HepG2 (cell line): ENCODE measurements around the gene NTMT1. TPM values are rescaled to one million over a fixed set of nuclear protein-coding genes. Genes with fewer than 3 reads are reported as not detected.

Experiments
- ATAC-seq: fragments of 200-7000 bp; cut with Tn5 transposase; 3 replicates; pipeline ENCODE4 v1.9.1; 2020; ENCODE audit warnings: mild to moderate bottlenecking, moderate library complexity
- BruUV-seq: library from RNA; stranded (reverse); fragments of 400-500 nt; replicated peaks from 2 replicates; lab custom pipeline; 2021; lab: Mats Ljungman, UMichigan
- CTCF ChIA-PET: fragments of 300-600 bp; formaldehyde crosslinking; extraction: SDS; loops from one replicate; lab custom pipeline; 2021; ENCODE audit warnings: low total read pairs, inconsistent platforms, low intra/inter-chr PET ratio; lab: Yijun Ruan, JAX
- POLR2A ChIA-PET: fragments of 350-600 bp; sonication (Branson Sonifier 250); formaldehyde crosslinking; loops from one replicate; lab custom pipeline; 2020; ENCODE audit warnings: antibody characterized with exemption, inconsistent platforms; lab: Yijun Ruan, JAX
- DNase-seq: peaks from one replicate; pipeline ENCODE4 v3.0.0-alpha.2; 2015; ENCODE audit warnings: low spot score
- FAIRE-seq: peaks from 3 replicates; lab custom pipeline; 2011; peaks lifted over from hg19 to GRCh38; lab: Jason Lieb, UNC
- H2AFZ ChIP-seq: one replicate; pipeline ENCODE4 v1.6.1; 2011; ENCODE audit warnings: low read length, inconsistent platforms
- H3K27ac ChIP-seq: fragments of 300-600 bp; 3 replicates; pipeline ENCODE4 v1.8.0; 2011; ENCODE audit warnings: mixed run types, mild to moderate bottlenecking, mixed read lengths, low read length, inconsistent platforms; ENCODE audit not compliant: insufficient read depth; ENCODE audit errors: extremely low read length
- H3K27me3 ChIP-seq, 2 experiments: fragments of 200-600 bp in 1 of 2; 2 replicates in 1 of 2; 3 replicates in 1 of 2; pipeline versions ENCODE4 v1.6.0 to v1.8.0; 2011; ENCODE audit warnings: low read length in 2 of 2, mild to moderate bottlenecking in 2 of 2, moderate library complexity in 2 of 2, inconsistent platforms in 1 of 2; ENCODE audit not compliant: insufficient read depth in 2 of 2, control insufficient read depth in 1 of 2
- H3K36me3 ChIP-seq, 2 experiments: fragments of 200-600 bp in 1 of 2; replicated peaks in 1 of 2; 2 replicates in 1 of 2; 3 replicates in 1 of 2; pipeline versions ENCODE4 v1.5.1 to v1.8.0; 2011; ENCODE audit warnings: low read length in 2 of 2, inconsistent platforms in 1 of 2; ENCODE audit not compliant: insufficient read depth in 2 of 2, control insufficient read depth in 1 of 2
- H3K4me1 ChIP-seq: 2 replicates; pipeline ENCODE4 v1.5.1; 2012; ENCODE audit warnings: low read length, inconsistent platforms; ENCODE audit not compliant: insufficient read depth
- H3K4me2 ChIP-seq: 2 replicates; pipeline ENCODE4 v1.6.0; 2011; ENCODE audit warnings: low read depth, low read length, inconsistent platforms
- H3K4me3 ChIP-seq, 3 experiments: fragments of 200-600 bp in 1 of 3; sonication (generic), shearing (Covaris generic) in 1 of 3; replicated peaks in 1 of 3; 2 replicates each; pipeline ENCODE4 v1.5.1; 2011 to 2016; ENCODE audit warnings: low read length in 3 of 3, inconsistent platforms in 2 of 3, low read depth in 2 of 3, mild to moderate bottlenecking in 2 of 3, control low read depth in 1 of 3, mixed read lengths in 1 of 3; ENCODE audit not compliant: insufficient read depth in 1 of 3
- H3K79me2 ChIP-seq: one replicate; pipeline ENCODE4 v1.6.1; 2011; ENCODE audit warnings: low read length, inconsistent platforms; ENCODE audit not compliant: insufficient read depth
- H3K9ac ChIP-seq: 2 replicates; pipeline ENCODE4 v1.6.0; 2011; ENCODE audit warnings: mild to moderate bottlenecking, low read depth, low read length, inconsistent platforms; ENCODE audit not compliant: insufficient read depth
- H3K9me3 ChIP-seq: 2 replicates; pipeline ENCODE4 v1.5.1; 2012; ENCODE audit warnings: mild to moderate bottlenecking, low read length
- H4K20me1 ChIP-seq: 2 replicates; pipeline ENCODE4 v1.6.0; 2011; ENCODE audit warnings: inconsistent platforms, mild to moderate bottlenecking, low read length, moderate library complexity; ENCODE audit not compliant: insufficient read depth
- ARID2 ChIP-seq: sonication (generic); formaldehyde crosslinking; IDR thresholded peaks from 2 replicates; pipeline ENCODE4 v1.8.1; 2022; ENCODE audit warnings: mild to moderate bottlenecking, missing genetic modification reagents, borderline replicate concordance
- CCAR2 ChIP-seq: fragments of 200-400 bp; formaldehyde crosslinking; optimal IDR thresholded peaks from 2 replicates; pipeline ENCODE3; 2018; ENCODE audit warnings: low read depth, mild to moderate bottlenecking, low read length, moderate library complexity
- CENPT ChIP-seq: sonication (generic); formaldehyde crosslinking; IDR thresholded peaks from 2 replicates; pipeline ENCODE4 v1.8.0; 2022; ENCODE audit warnings: low read depth, mild to moderate bottlenecking, moderate library complexity, missing genetic modification reagents
- HDAC6 ChIP-seq: fragments of 200-600 bp; sonication (generic); IDR thresholded peaks from 2 replicates; pipeline ENCODE4 v1.7.0; 2017; ENCODE audit warnings: mild to moderate bottlenecking, antibody characterized with exemption, low read length, low read depth
- ISL2 ChIP-seq: sonication (generic); formaldehyde crosslinking; IDR thresholded peaks from 2 replicates; pipeline ENCODE4 v1.5.0; 2020; ENCODE audit warnings: missing genetic modification reagents
- JUN ChIP-seq: sonication (generic); formaldehyde crosslinking; IDR thresholded peaks from 2 replicates; pipeline ENCODE4 v1.4.0; 2020; ENCODE audit warnings: mild to moderate bottlenecking, missing genetic modification reagents
- KDM1A ChIP-seq: IDR thresholded peaks from 2 replicates; pipeline ENCODE4 v1.6.1; 2016; ENCODE audit warnings: missing compliant biosample characterization
- RBFOX2 ChIP-seq: fragments of 200-400 bp; formaldehyde crosslinking; IDR thresholded peaks from 2 replicates; pipeline ENCODE4 v1.6.1; 2017; ENCODE audit warnings: low read depth, mild to moderate bottlenecking, low read length
- ZFP36 ChIP-seq: fragments of 150-350 bp; IDR thresholded peaks from 2 replicates; pipeline ENCODE4 v1.6.1; 2018; ENCODE audit warnings: borderline replicate concordance, low read length, low read depth; ENCODE audit not compliant: partially characterized antibody
- ZMYM3 ChIP-seq: sonication (generic); formaldehyde crosslinking; IDR thresholded peaks from 2 replicates; pipeline ENCODE4 v1.5.1; 2020; ENCODE audit warnings: mild to moderate bottlenecking, missing genetic modification reagents
- ZNF280B ChIP-seq: sonication (generic); formaldehyde crosslinking; IDR thresholded peaks from 2 replicates; pipeline ENCODE4 v1.5.0; 2020; ENCODE audit warnings: missing genetic modification reagents, mild to moderate bottlenecking, borderline replicate concordance
- ZNF317 ChIP-seq: sonication (generic); formaldehyde crosslinking; IDR thresholded peaks from 2 replicates; pipeline ENCODE4 v1.5.0; 2020; ENCODE audit warnings: mild to moderate bottlenecking, missing genetic modification reagents
- ZNF44 ChIP-seq: sonication (generic); formaldehyde crosslinking; IDR thresholded peaks from 2 replicates; pipeline ENCODE4 v1.5.1; 2020; ENCODE audit warnings: mild to moderate bottlenecking, missing genetic modification reagents
- ZNF484 ChIP-seq: sonication (generic); formaldehyde crosslinking; IDR thresholded peaks from 2 replicates; pipeline ENCODE4 v1.5.1; 2020; ENCODE audit warnings: mild to moderate bottlenecking, low read depth, missing genetic modification reagents, borderline replicate concordance
- ZNF564 ChIP-seq: sonication (generic); formaldehyde crosslinking; IDR thresholded peaks from 2 replicates; pipeline ENCODE4 v1.8.1; 2023; ENCODE audit warnings: mild to moderate bottlenecking, missing genetic modification reagents
- ZNF678 ChIP-seq: sonication (generic); formaldehyde crosslinking; IDR thresholded peaks from 2 replicates; pipeline ENCODE4 v1.4.0; 2020; ENCODE audit warnings: mild to moderate bottlenecking, missing genetic modification reagents
- ZNF75D ChIP-seq: sonication (generic); formaldehyde crosslinking; IDR thresholded peaks from 2 replicates; pipeline ENCODE4 v1.8.1; 2023; ENCODE audit warnings: missing genetic modification reagents, mild to moderate bottlenecking, borderline replicate concordance
- ZNF879 ChIP-seq: sonication (generic); formaldehyde crosslinking; IDR thresholded peaks from 2 replicates; pipeline ENCODE4 v1.8.1; 2023; ENCODE audit warnings: missing genetic modification reagents
- WGBS: methylation state at CpG from one replicate; pipeline ENCODE4 v1.1.6; 2017; ENCODE audit warnings: low lambda C conversion rate; 5-methylcytosine and 5-hydroxymethylcytosine counted together
- in situ Hi-C: cut with HindIII; loops from 2 replicates; pipeline ENCODE4 v1.10.0; 2017; ENCODE audit warnings: low pct_unique_long_range_greater_than_20kb; ENCODE audit not compliant: extremely low pct_ligation_motif_present
- intact Hi-C: fragments of 100-400 bp; cut with micrococcal nuclease; formaldehyde crosslinking; loops from one replicate; pipeline ENCODE4 v1.10.0; 2022; ENCODE audit not compliant: unreplicated experiment
- polyA plus RNA-seq, 8 experiments: library from polyadenylated mRNA; depleted of rRNA in 3 of 8; stranded (reverse) in 7 of 8; unstranded in 1 of 8; fragments of >200 nt; fragmentation: Illumina TruSeq in 4 of 8; extraction: Trizol in 4 of 8; gene quantifications; 2 replicates each; pipeline versions ENCODE4 v1.2.1 to v1.2.3, GENCODE V29; 2011 to 2016; ENCODE audit warnings: low read depth in 4 of 8, missing spikeins in 1 of 8, mixed read lengths in 1 of 8; ENCODE audit not compliant: insufficient read depth in 1 of 8
- total RNA-seq, 5 experiments: library from RNA; depleted of rRNA; stranded (reverse); fragments of >200 nt; fragmentation: Illumina TruSeq; extraction: Trizol; gene quantifications; 2 replicates each; pipeline ENCODE4 v1.2.3, GENCODE V29; 2016; ENCODE audit warnings: low read depth in 1 of 5
- TF ChIP-seq, protein P1 (sequence below): sonication (generic); formaldehyde crosslinking; IDR thresholded peaks from 2 replicates; pipeline ENCODE4 v1.8.1; 2023; ENCODE audit warnings: mild to moderate bottlenecking, missing genetic modification reagents
- TF ChIP-seq, protein P2 (sequence below): sonication (generic); formaldehyde crosslinking; IDR thresholded peaks from 2 replicates; pipeline ENCODE4 v1.4.0; 2020; ENCODE audit warnings: mild to moderate bottlenecking, missing genetic modification reagents

Gene NTMT1
- total and polyA plus RNA-seq, 2 of the 13 experiments (the other 11 are each of a cell fraction or from before 2014, with no cell fraction given), result 49.1 to 53.8 TPM

DNA sequence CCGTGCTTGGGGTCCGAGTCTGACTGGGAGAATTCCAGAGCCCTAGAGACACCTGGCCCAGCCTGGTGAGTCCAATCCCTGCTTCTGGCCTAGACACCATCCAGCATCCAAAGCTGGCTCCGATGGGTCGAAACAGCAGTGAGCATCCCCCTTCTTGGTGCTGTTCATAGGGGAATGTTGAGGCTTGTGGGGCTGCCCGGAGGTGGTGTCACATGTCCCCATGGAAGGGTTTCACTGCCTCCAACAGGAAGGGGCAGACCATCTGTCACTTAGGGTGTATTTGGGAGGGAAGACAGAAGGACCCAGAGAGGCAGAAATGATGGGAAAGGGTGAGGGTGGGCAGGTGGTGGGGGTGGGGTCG is 19.0 kb upstream of the NTMT1 start:
- ATAC-seq (peak; percentile 1), FAIRE-seq (no peak), DNase-seq (no peak)
- ChIA-PET CTCF (no interaction called here), POLR2A (interaction anchor here (0.9 to 5.1 kb wide), 17 partner anchors 10 to 467 kb away, joined by 3 to 72 read pairs (median 7); partner anchors contain the start of genes C9orf50, IER5L and NTMT1)
- Histone ChIP-seq H2AFZ (no peak overlapping the region), H3K27me3 (no peaks in the 10 kb centered on the region), H3K9me3 (no peaks in the 10 kb centered on the region), H3K36me3 (no peaks in the 10 kb centered on the region; a peak in 1 of 5 replicates), H3K4me1 (peaks cover 91% of the 10 kb centered on the region), H3K9ac (peak overlapping the region; percentile 71), H3K4me2 (peak overlapping the region; percentile 88), H3K4me3 (peak overlapping the region; percentile 42 to 79 (median 56)), H3K27ac (peak overlapping the region; percentile 79), H3K79me2 (peaks cover 3% of the 10 kb centered on the region), H4K20me1 (no peaks in the 10 kb centered on the region)
- WGBS, result 0% methylated on average over 2 of the region's 6 CpGs
- in situ Hi-C loops, result no loop called here
- intact Hi-C loops, result loop anchor here (1.0 to 5.0 kb wide), 3 partner anchors 38 to 147 kb away; no protein-coding TSS in a partner anchor
- no TSS peak for BruUV-seq
- TF ChIP-seq ZNF564 (CRISPR knock-in tag) (no peak), RBFOX2 (0 out of 2 replicates have a peak, but pooled peaks have one; percentile 37), ARID2 (0 out of 2 replicates have a peak, but pooled peaks have one; percentile 44), ZNF317 (CRISPR knock-in tag) (no peak), CENPT (CRISPR knock-in tag) (0 out of 2 replicates have a peak, but pooled peaks have one; percentile 26), ZNF678 (CRISPR knock-in tag) (0 out of 2 replicates have a peak, but pooled peaks have one; percentile 15), ZNF484 (CRISPR knock-in tag) (0 out of 2 replicates have a peak, but pooled peaks have one; percentile 35), ZNF44 (CRISPR knock-in tag) (no peak), ISL2 (no peak), JUN (CRISPR knock-in tag) (0 out of 2 replicates have a peak, but pooled peaks have one; percentile 6), CCAR2 (peak; percentile 17), KDM1A (CRISPR knock-in tag) (peak; percentile 70; the same call in 1 of the 2 replicates), ZMYM3 (CRISPR knock-in tag) (peak; percentile 84), ZNF75D (CRISPR knock-in tag) (no peak), ZFP36 (peak; percentile 97), ZNF879 (CRISPR knock-in tag) (0 out of 2 replicates have a peak, but pooled peaks have one; percentile 33), HDAC6 (no peak), ZNF280B (CRISPR knock-in tag) (0 out of 2 replicates have a peak, but pooled peaks have one; percentile 2)
- TF ChIP-seq, protein P1, sequence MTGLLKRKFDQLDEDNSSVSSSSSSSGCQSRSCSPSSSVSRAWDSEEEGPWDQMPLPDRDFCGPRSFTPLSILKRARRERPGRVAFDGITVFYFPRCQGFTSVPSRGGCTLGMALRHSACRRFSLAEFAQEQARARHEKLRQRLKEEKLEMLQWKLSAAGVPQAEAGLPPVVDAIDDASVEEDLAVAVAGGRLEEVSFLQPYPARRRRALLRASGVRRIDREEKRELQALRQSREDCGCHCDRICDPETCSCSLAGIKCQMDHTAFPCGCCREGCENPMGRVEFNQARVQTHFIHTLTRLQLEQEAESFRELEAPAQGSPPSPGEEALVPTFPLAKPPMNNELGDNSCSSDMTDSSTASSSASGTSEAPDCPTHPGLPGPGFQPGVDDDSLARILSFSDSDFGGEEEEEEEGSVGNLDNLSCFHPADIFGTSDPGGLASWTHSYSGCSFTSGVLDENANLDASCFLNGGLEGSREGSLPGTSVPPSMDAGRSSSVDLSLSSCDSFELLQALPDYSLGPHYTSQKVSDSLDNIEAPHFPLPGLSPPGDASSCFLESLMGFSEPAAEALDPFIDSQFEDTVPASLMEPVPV (CRISPR knock-in tag), result 0 out of 2 replicates have a peak, but pooled peaks have one; percentile 46
- TF ChIP-seq, protein P2, sequence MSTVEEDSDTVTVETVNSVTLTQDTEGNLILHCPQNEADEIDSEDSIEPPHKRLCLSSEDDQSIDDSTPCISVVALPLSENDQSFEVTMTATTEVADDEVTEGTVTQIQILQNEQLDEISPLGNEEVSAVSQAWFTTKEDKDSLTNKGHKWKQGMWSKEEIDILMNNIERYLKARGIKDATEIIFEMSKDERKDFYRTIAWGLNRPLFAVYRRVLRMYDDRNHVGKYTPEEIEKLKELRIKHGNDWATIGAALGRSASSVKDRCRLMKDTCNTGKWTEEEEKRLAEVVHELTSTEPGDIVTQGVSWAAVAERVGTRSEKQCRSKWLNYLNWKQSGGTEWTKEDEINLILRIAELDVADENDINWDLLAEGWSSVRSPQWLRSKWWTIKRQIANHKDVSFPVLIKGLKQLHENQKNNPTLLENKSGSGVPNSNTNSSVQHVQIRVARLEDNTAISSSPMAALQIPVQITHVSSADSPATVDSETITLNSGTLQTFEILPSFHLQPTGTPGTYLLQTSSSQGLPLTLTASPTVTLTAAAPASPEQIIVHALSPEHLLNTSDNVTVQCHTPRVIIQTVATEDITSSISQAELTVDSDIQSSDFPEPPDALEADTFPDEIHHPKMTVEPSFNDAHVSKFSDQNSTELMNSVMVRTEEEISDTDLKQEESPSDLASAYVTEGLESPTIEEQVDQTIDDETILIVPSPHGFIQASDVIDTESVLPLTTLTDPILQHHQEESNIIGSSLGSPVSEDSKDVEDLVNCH (CRISPR knock-in tag), result peak; percentile 72; the same call in 1 of the 2 replicates
